GM21381 (cell line): ENCODE measurements around the gene ALX4.

Experiments
- ATAC-seq: cut with Tn5 transposase; IDR thresholded peaks from one replicate; pipeline ENCODE4 v1.9.1; 2021; ENCODE audit warnings: mild to moderate bottlenecking, moderate library complexity; ENCODE audit not compliant: unreplicated experiment

Gene ALX4

GRCh38 chr11:44301564-44302271, 8.2 kb downstream of the ALX4 start:
- ATAC-seq = no peak

GRCh38 chr11:44300844-44301563, 8.9 kb downstream of the ALX4 start:
- ATAC-seq = no peak

DNA sequence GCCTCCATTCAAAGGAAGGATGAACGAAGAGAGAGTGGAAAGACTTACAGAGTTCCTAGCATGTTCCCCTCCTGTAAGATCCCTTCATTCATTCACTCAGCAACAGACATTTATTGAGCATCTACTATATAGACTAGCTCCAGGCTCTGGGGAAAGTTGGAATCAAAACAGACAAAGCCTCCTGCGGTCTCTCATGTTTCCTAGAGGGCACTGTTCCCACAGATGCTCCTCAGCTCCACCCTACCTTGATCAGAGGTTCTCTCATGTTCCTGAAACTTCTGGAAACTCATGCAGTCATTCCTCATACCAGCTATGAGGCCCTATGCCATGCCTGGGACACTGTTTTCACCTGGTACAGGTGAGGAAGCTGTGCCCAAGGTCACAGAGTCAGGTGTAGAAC, 11.1 kb downstream of the ALX4 start:
- ATAC-seq = no peak

DNA sequence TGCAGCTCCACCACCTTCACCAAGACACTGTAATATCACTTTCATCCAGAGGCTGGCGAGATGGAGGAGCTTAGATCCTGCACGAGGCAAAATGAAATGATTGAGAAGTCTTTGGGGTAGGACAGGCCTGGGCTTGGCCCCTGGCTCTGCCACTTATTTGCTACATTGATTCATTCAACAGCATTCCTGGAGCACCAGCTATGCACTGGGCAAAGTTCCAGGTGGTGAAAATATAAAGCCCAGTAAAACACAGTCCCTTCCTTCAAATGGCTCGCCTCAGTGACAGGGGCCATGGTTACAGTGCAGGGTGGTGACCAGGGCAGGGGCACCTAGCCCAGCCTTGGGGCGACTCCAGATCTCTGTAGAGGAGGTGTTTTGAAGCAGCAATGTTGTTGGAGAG, 19.7 kb downstream of the ALX4 start:
- ATAC-seq = no peak

GRCh38 chr11:44288133-44288526, 21.8 kb downstream of the ALX4 start:
- no peak for ATAC-seq

- no peak for ATAC-seq
Measured at GRCh38 chr11:44286911-44287310, 23.0 kb downstream of the ALX4 start.

DNA sequence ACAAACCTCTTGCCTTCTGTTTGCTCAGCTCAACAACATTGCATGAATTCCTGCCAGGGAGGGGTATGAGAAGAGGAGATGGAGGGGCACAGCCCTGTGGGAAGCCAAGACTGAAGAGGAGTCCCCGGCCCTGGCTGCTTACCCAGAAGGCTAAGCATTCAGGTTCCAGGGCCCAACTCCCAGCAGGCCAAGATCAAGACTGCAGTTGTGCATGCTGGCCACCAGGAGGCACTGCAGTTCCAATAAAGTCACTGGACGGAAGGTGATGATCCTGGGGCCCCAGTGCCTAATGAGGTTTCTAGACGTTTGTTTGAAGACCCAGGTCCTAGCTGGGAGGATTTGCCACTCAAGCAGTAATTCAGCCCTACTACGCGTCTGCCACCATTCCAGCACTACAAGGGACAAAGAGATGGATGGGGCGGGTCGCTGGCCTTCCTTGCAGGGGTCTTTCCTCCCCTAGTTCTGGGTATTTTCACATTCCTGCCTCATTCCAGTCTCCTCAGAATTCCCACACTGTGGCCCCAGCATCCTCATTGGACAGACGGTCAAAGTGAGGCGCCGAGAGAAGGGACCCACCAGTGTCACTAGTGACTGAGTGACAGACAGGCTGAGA, 23.6 kb downstream of the ALX4 start:
- no peak for ATAC-seq

GRCh38 chr11:44285756-44286155, 24.2 kb downstream of the ALX4 start:
- ATAC-seq = no peak

- ATAC-seq = no peak
Measured at GRCh38 chr11:44282620-44283019, 27.3 kb downstream of the ALX4 start.

DNA sequence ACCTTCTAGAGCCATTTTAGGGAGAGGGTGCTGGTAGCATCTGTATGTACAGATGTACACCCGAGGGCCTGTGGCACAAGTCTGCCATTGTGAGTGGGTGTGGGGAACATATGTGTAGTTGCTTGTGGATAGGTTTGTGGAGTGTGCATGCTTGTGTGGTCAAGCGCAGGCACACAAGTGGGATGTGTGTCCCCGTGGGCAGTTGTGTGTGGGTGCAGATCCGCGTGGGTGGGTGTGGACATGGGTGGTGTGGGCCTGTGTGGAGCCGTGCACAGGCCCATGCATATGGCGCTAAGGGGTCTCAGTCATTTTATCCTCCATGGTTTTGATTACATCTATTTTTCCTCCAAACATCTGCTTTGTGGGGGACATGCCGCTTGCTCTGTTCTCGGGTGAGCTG, 28.8 kb downstream of the ALX4 start:
- ATAC-seq = no peak

GRCh38 chr11:44280257-44280656, 29.7 kb downstream of the ALX4 start:
- no peak for ATAC-seq

GRCh38 chr11:44279483-44279882, 30.5 kb downstream of the ALX4 start:
- no peak for ATAC-seq

DNA sequence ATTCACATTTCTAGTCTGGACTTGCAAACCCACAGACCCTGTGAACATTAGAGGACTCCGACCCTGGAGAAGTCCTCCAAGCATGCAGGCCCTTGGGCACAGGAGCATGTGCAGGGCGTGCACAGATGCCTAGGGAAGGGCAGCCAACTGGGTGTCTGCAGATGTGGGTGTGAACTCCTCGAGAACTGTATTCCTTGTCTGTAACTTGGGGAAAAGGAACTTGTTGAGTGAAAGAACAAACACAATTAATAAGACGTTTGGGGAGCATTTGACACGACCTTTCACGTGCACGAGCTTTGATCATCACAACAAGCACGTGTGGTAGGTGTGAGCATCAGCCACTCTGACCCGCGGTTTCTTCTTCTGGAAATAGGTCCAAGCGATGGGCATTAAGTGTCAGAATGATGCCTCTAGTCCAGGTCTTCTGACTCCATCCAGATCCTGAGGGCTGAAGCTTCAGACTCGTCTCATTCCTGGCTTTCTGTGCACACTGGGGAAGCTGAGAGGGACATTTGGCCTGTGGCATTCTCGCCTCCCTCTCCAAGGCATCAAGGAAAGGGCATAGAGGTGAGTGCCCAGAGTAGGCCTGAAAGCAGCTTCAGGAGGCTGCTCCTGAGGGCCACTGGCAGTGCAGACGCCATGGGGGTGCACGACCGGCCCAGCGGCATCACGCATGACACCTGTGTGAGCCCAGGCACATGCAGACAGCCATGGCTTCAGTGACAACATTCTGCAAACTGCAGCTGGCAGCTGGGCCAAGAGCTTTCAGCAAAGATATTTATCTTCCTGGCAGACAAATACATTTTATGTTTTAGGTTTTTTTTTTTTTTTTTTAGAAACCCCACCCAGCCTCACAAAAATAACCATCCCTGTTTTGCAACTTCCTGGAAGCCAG, 32.5 kb downstream of the ALX4 start:
- no peak for ATAC-seq

DNA sequence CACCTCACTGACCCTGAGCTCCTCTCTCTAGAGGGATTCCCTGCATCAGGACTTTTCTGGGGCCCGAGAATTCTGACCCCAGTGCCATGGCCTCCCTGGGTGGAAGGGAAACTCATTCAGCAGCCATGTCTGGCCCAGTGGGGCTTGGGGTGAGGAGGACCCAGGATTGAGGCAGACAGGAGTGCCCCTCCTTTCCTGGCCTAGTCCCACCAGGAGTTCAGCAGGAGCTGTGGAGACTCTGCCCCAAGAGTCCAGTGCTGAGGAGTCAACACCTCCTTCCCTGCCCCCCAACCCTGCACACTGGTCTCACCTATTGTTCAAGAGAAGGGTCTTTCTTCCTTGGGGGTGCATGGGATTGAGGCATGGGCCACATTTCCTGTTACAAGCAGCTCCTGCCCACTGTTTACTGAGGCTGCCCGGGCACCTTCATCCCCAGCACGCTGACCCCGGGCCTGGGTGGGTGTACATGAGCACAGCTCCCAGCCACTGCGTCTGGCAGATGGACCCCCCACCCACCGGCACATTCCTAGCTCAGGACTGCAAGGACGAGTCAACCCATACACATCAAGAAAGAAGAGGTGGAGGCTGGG, 33.9 kb downstream of the ALX4 start:
- ATAC-seq = no peak

GRCh38 chr11:44275241-44275640, 34.7 kb downstream of the ALX4 start:
- ATAC-seq = no peak

DNA sequence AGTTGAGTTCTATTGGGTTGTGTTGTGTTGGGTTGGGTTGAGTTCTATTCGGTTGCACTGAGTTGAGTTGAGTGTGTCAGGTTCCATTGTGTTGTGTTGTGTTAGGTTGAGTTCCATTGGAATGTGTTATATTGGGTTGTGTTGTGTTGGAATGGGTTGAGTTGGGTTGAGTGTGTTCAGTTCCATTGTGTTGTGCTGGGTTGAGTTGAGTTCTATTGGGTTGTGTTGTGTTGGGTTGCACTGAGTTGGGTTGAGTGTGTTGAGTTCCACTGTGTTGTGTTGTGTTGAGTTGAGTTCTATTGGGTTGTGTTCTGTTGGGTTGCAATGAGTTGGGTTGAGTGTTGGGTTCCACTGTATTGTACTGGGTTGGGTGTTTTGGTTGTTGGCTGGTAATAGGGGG, 35.5 kb downstream of the ALX4 start:
- no peak for ATAC-seq

DNA sequence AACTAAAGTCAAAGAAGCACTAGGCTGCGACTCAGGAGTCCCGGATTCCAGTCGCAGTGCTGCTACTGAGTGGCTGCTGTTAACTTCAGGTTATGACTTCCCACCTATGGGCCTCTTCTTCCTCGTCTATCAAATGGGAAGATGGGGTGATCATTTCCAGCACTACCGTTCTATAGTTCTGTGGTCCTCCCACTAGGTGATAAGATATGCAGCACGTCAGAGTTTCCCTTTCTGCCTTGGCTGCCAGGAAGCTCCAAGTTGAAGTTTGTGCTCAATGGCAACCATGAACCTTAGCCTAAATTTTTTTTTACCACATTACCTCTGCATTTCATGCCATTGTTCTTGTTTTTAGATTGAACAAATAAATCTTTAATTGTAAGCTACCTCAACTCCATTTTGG, 38.7 kb downstream of the ALX4 start:
- ATAC-seq = no peak

GRCh38 chr11:44270403-44271273, 39.3 kb downstream of the ALX4 start:
- no peak for ATAC-seq

GRCh38 chr11:44269369-44270351, 40.3 kb downstream of the ALX4 start:
- ATAC-seq = no peak
